SK-N-SH (cell line): ENCODE data around the gene RNU7-1. TPM values are rescaled to one million over a fixed set of nuclear protein-coding genes. Genes with fewer than 3 reads are reported as not detected.

Source experiments
- CTCF ChIA-PET: fragments of 300-600, 350-600 bp; formaldehyde crosslinking; extraction: SDS; loops from one replicate; lab custom pipeline; 2021; lab: Yijun Ruan, JAX
- POLR2A ChIA-PET: fragments of 350-600 bp; sonication (Branson Sonifier 250); formaldehyde crosslinking; extraction: SDS; loops from one replicate; lab custom pipeline; 2020; ENCODE audit warnings: antibody characterized with exemption, inconsistent platforms; lab: Yijun Ruan, JAX
- DNase-seq: peaks from one replicate; pipeline ENCODE4 v3.0.0; 2012
- H2AFZ ChIP-seq: fragments of 200-600 bp; sonication (generic); 2 replicates; pipeline ENCODE4 v1.8.1; 2016; ENCODE audit warnings: antibody characterized with exemption, mild to moderate bottlenecking, low read depth
- H3F3A ChIP-seq: fragments of 200-600 bp; sonication (generic); replicated peaks from 2 replicates; pipeline ENCODE3; 2016; ENCODE audit warnings: antibody characterized with exemption, mild to moderate bottlenecking; ENCODE audit not compliant: insufficient read depth
- H3K27ac ChIP-seq, 2 experiments: fragments of 200-500 bp in 1 of 2; fragments of 200-600 bp in 1 of 2; sonication (Bioruptor generic) in 1 of 2; sonication (generic), shearing (Covaris generic) in 1 of 2; 2 replicates each; pipeline versions ENCODE4 v1.5.1 to v1.6.1; 2014 to 2016; ENCODE audit warnings: low read depth in 2 of 2, inconsistent platforms in 1 of 2, low read length in 1 of 2, mild to moderate bottlenecking in 1 of 2, mixed read lengths in 1 of 2
- H3K27me3 ChIP-seq: fragments of 200-600 bp; sonication (generic), shearing (Covaris generic); 2 replicates; pipeline ENCODE4 v1.6.1; 2016; ENCODE audit warnings: mixed run types; ENCODE audit not compliant: insufficient read depth
- H3K36me3 ChIP-seq, 2 experiments: fragments of 200-500 bp in 1 of 2; fragments of 200-600 bp in 1 of 2; sonication (Bioruptor generic) in 1 of 2; sonication (generic) in 1 of 2; replicated peaks in 1 of 2; 2 replicates each; pipeline versions ENCODE3 to v1.5.1; 2014 to 2016; ENCODE audit warnings: low read length in 1 of 2, mild to moderate bottlenecking in 1 of 2; ENCODE audit not compliant: insufficient read depth in 2 of 2, control insufficient read depth in 1 of 2
- H3K4me1 ChIP-seq, 2 experiments: fragments of 200-500 bp in 1 of 2; fragments of 200-600 bp in 1 of 2; sonication (Bioruptor generic) in 1 of 2; sonication (generic), shearing (Covaris generic) in 1 of 2; 2 replicates each; pipeline versions ENCODE4 v1.5.1 to v1.6.1; 2014 to 2016; ENCODE audit warnings: low read depth in 1 of 2, low read length in 1 of 2, mixed run types in 1 of 2; ENCODE audit not compliant: insufficient read depth in 2 of 2, control insufficient read depth in 1 of 2
- H3K4me2 ChIP-seq: fragments of 200-600 bp; sonication (generic), shearing (Covaris generic); 2 replicates; pipeline ENCODE4 v1.6.1; 2017; ENCODE audit warnings: mixed run types
- H3K4me3 ChIP-seq, 2 experiments: fragments of 200-500 bp in 1 of 2; fragments of 200-600 bp in 1 of 2; sonication (Bioruptor generic) in 1 of 2; sonication (generic), shearing (Covaris generic) in 1 of 2; 2 replicates each; pipeline versions ENCODE4 v1.5.1 to v1.8.1; 2014 to 2016; ENCODE audit warnings: low read depth in 2 of 2, inconsistent platforms in 1 of 2, low read length in 1 of 2, mild to moderate bottlenecking in 1 of 2, mixed read lengths in 1 of 2, moderate library complexity in 1 of 2
- H3K79me2 ChIP-seq: fragments of 200-600 bp; sonication (generic); 2 replicates; pipeline ENCODE4 v1.8.1; 2017; ENCODE audit warnings: mild to moderate bottlenecking; ENCODE audit not compliant: insufficient read depth
- H3K9ac ChIP-seq: fragments of 200-600 bp; sonication (generic); 2 replicates; pipeline ENCODE4 v1.6.1; 2017; ENCODE audit warnings: mixed run types
- H3K9me2 ChIP-seq: fragments of 200-600 bp; sonication (generic); 2 replicates; pipeline ENCODE4 v1.6.1; 2017; ENCODE audit warnings: mixed run types
- H3K9me3 ChIP-seq: fragments of 200-600 bp; sonication (generic); 2 replicates; pipeline ENCODE4 v1.6.1; 2017; ENCODE audit warnings: mixed run types, mild to moderate bottlenecking, moderate library complexity
- H4K20me1 ChIP-seq: fragments of 200-600 bp; sonication (generic); 2 replicates; pipeline ENCODE4 v1.6.1; 2017; ENCODE audit warnings: mild to moderate bottlenecking, mixed run types; ENCODE audit not compliant: insufficient read depth
- ELF1 ChIP-seq: IDR thresholded peaks from 2 replicates; pipeline ENCODE4 v1.4.0; 2012
- EZH2phosphoT487 ChIP-seq: fragments of 200-600 bp; sonication (generic); IDR thresholded peaks from 2 replicates; pipeline ENCODE4 v1.6.1; 2017; ENCODE audit warnings: low read depth, mixed run types, mild to moderate bottlenecking, antibody characterized with exemption, moderate library complexity, borderline replicate concordance
- FOSL2 ChIP-seq: IDR thresholded peaks from 2 replicates; pipeline ENCODE4 v1.4.0; 2012; ENCODE audit warnings: low read depth, mild to moderate bottlenecking, moderate library complexity, borderline replicate concordance
- FOXJ3 ChIP-seq: sonication (generic); formaldehyde crosslinking; IDR thresholded peaks from 2 replicates; pipeline ENCODE4 v1.5.1; 2020; ENCODE audit warnings: mild to moderate bottlenecking, missing genetic modification reagents
- GABPA ChIP-seq: IDR thresholded peaks from 2 replicates; pipeline ENCODE4 v1.4.0; 2012; ENCODE audit warnings: low read depth, mild to moderate bottlenecking
- GATA2 ChIP-seq: sonication (generic); formaldehyde crosslinking; IDR thresholded peaks from 2 replicates; pipeline ENCODE4 v1.5.0; 2020; ENCODE audit warnings: mild to moderate bottlenecking, missing genetic modification reagents
- JUND ChIP-seq: IDR thresholded peaks from 2 replicates; pipeline ENCODE4 v1.4.0; 2012
- NFIC ChIP-seq: IDR thresholded peaks from 2 replicates; pipeline ENCODE4 v1.4.0; 2012; ENCODE audit warnings: borderline replicate concordance
- POLR2AphosphoS5 ChIP-seq: IDR thresholded peaks from 2 replicates; pipeline ENCODE4 v1.6.1; 2012; ENCODE audit warnings: low read depth, low read length
- REST ChIP-seq: IDR thresholded peaks from 2 replicates; pipeline ENCODE4 v1.6.1; 2012; ENCODE audit warnings: mild to moderate bottlenecking, low read depth, low read length, moderate library complexity
- SMC3 ChIP-seq: IDR thresholded peaks from 2 replicates; pipeline ENCODE4 v1.6.1; 2012; ENCODE audit warnings: low read depth, low read length, improper control_type of control experiment
- TAF1 ChIP-seq: IDR thresholded peaks from 2 replicates; pipeline ENCODE4 v1.6.1; 2012; ENCODE audit warnings: low read depth, mild to moderate bottlenecking, low read length, moderate library complexity, borderline replicate concordance
- TCF12 ChIP-seq: IDR thresholded peaks from 2 replicates; pipeline ENCODE4 v1.4.0; 2012
- TEAD4 ChIP-seq: IDR thresholded peaks from 2 replicates; pipeline ENCODE4 v1.4.0; 2012; ENCODE audit warnings: mild to moderate bottlenecking, borderline replicate concordance; ENCODE audit not compliant: insufficient read depth
- YY1 ChIP-seq: IDR thresholded peaks from 2 replicates; pipeline ENCODE4 v1.4.0; 2012; ENCODE audit warnings: low read depth, mild to moderate bottlenecking
- ZBTB33 ChIP-seq: IDR thresholded peaks from 2 replicates; pipeline ENCODE4 v1.4.0; 2012; ENCODE audit warnings: low read depth, borderline replicate concordance
- WGBS: methylation state at CpG from one replicate; pipeline ENCODE4 v1.1.6; 2017; ENCODE audit warnings: low lambda C conversion rate; 5-methylcytosine and 5-hydroxymethylcytosine counted together
- polyA plus RNA-seq, 3 experiments: library from polyadenylated mRNA; depleted of rRNA; stranded (reverse); fragments of >200 nt; gene quantifications; 2 replicates each; pipeline ENCODE4 v1.2.3, GENCODE V29; 2012
- TF ChIP-seq, protein P1 (sequence below): IDR thresholded peaks from 2 replicates; pipeline ENCODE4 v1.4.0; 2012; ENCODE audit warnings: low read depth
- TF ChIP-seq, protein P2 (sequence below): IDR thresholded peaks from 2 replicates; pipeline ENCODE4; 2012

Gene RNU7-1
- polyA plus RNA-seq, 1 of the 3 experiments (the other 2 are of a cell fraction) = not detected

- Histone ChIP-seq H2AFZ (peak overlapping the region; percentile 17; the same call in 1 of the 2 replicates), H3K79me2 (peaks cover 42% of the 10 kb centered on the region), H3K36me3 (peaks cover 5 to 8% of the 10 kb centered on the region in 2 experiments), H3K4me3 (peak overlapping the region; percentile 42 to 59), H3K9me3 (no peaks in the 10 kb centered on the region), H4K20me1 (peaks cover 21% of the 10 kb centered on the region), H3K27ac (peak overlapping the region; percentile 76 to 90), H3K4me2 (peak overlapping the region; percentile 81), H3K9ac (peak overlapping the region; percentile 90; the same call in 1 of the 2 replicates), H3K9me2 (no peaks in the 10 kb centered on the region), H3K27me3 (no peaks in the 10 kb centered on the region), H3K4me1 (peaks cover 37 to 38% of the 10 kb centered on the region in 2 experiments), H3F3A (peaks cover 30% of the 10 kb centered on the region)
- peak; percentile 65 for DNase-seq
- TF ChIP-seq POLR2AphosphoS5 (peak; percentile 75), TEAD4 (no peak), ZBTB33 (no peak), SMC3 (no peak), GABPA (peak; percentile 9), TCF12 (peak; percentile 45), TAF1 (peak; percentile 63), FOSL2 (peak; percentile 84), JUND (peak; percentile 81), GATA2 (CRISPR knock-in tag) (no peak), EZH2phosphoT487 (no peak), NFIC (peak; percentile 58), ELF1 (0 out of 2 replicates have a peak, but pooled peaks have one; percentile 17), FOXJ3 (CRISPR knock-in tag) (0 out of 2 replicates have a peak, but pooled peaks have one; percentile 35), REST (0 out of 2 replicates have a peak, but pooled peaks have one; percentile 45), YY1 (peak; percentile 46; the same call in 1 of the 2 replicates)
- TF ChIP-seq, protein P1, sequence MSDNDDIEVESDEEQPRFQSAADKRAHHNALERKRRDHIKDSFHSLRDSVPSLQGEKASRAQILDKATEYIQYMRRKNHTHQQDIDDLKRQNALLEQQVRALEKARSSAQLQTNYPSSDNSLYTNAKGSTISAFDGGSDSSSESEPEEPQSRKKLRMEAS = peak; percentile 36; the same call in 1 of the 2 replicates
- TF ChIP-seq, protein P2, sequence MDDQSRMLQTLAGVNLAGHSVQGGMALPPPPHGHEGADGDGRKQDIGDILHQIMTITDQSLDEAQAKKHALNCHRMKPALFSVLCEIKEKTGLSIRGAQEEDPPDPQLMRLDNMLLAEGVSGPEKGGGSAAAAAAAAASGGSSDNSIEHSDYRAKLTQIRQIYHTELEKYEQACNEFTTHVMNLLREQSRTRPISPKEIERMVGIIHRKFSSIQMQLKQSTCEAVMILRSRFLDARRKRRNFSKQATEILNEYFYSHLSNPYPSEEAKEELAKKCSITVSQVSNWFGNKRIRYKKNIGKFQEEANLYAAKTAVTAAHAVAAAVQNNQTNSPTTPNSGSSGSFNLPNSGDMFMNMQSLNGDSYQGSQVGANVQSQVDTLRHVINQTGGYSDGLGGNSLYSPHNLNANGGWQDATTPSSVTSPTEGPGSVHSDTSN = no peak; the same call in 1 of the 2 replicates
- ChIA-PET POLR2A (interaction anchor here (0.5 to 7.3 kb wide), 17 partner anchors 9 to 391 kb away, joined by 3 to 82 read pairs (median 5); partner anchors contain the start of genes C12orf57, ENO2, GAPDH and RNU7-1), CTCF (interaction anchor here (0.7 to 8.2 kb wide), 17 partner anchors 11 to 219 kb away, joined by 3 to 134 read pairs (median 17); partner anchors contain the start of genes C12orf57, ENO2, RNU7-1 and SPSB2)
- WGBS = 4% methylated on average over 8 of the region's 8 CpGs
These were observed 17.9 kb upstream of the RNU7-1 start for GRCh38 chr12:6925540-6926279.
